DOHH2 (cell line): ENCODE data around the gene FAM78A.

Experiments used
- H3F3A ChIP-seq: fragments of 200-600 bp; sonication (generic), shearing (Covaris generic); 2 replicates; pipeline ENCODE4 v1.6.0; 2016; ENCODE audit warnings: antibody characterized with exemption, mild to moderate bottlenecking; ENCODE audit not compliant: control insufficient read depth, insufficient read depth
- H3K27ac ChIP-seq: fragments of 200-600 bp; sonication (generic); 2 replicates; pipeline ENCODE4 v1.5.1; 2014; ENCODE audit warnings: low read depth, mild to moderate bottlenecking, low read length, moderate library complexity
- H3K27me3 ChIP-seq: fragments of 200-600 bp; sonication (generic); 2 replicates; pipeline ENCODE4 v1.6.1; 2014; ENCODE audit warnings: mild to moderate bottlenecking, low read length, mixed read lengths; ENCODE audit not compliant: control insufficient read depth
- H3K36me3 ChIP-seq: fragments of 200-600 bp; sonication (generic); 2 replicates; pipeline ENCODE4 v1.6.1; 2014; ENCODE audit warnings: mild to moderate bottlenecking, low read length, moderate library complexity, mixed read lengths; ENCODE audit not compliant: control insufficient read depth
- H3K4me1 ChIP-seq: fragments of 200-600 bp; sonication (generic); 2 replicates; pipeline ENCODE4 v1.6.1; 2014; ENCODE audit warnings: mild to moderate bottlenecking, low read length, mixed read lengths; ENCODE audit not compliant: control insufficient read depth
- H3K4me2 ChIP-seq: fragments of 200-600 bp; sonication (generic); 2 replicates; pipeline ENCODE4 v1.6.0; 2014; ENCODE audit warnings: mild to moderate bottlenecking, low read length, moderate library complexity
- H3K4me3 ChIP-seq: fragments of 200-600 bp; sonication (generic); 2 replicates; pipeline ENCODE4 v1.5.1; 2014; ENCODE audit warnings: mild to moderate bottlenecking, low read length, mixed read lengths
- H3K79me2 ChIP-seq: fragments of 200-600 bp; sonication (generic); 2 replicates; pipeline ENCODE4 v1.6.1; 2014; ENCODE audit warnings: mild to moderate bottlenecking, low read length, mixed read lengths; ENCODE audit not compliant: control insufficient read depth
- H3K9me2 ChIP-seq: fragments of 200-600 bp; sonication (generic); replicated peaks from 2 replicates; pipeline ENCODE4 v1.6.1; 2014; ENCODE audit warnings: mild to moderate bottlenecking, low read length, mixed read lengths; ENCODE audit not compliant: control insufficient read depth
- H3K9me3 ChIP-seq: fragments of 200-600 bp; sonication (generic); 2 replicates; pipeline ENCODE4 v1.6.1; 2014; ENCODE audit warnings: antibody characterized with exemption, low read length, mixed read lengths; ENCODE audit not compliant: control insufficient read depth, insufficient read depth
- H4K20me1 ChIP-seq: fragments of 200-600 bp; sonication (generic); 2 replicates; pipeline ENCODE4 v1.6.0; 2014; ENCODE audit warnings: low read depth, mild to moderate bottlenecking, antibody characterized with exemption, low read length, moderate library complexity; ENCODE audit not compliant: control insufficient read depth, insufficient read depth
- CTCF ChIP-seq: fragments of 200-600 bp; sonication (generic); IDR thresholded peaks from one replicate; pipeline ENCODE4 v1.5.1; 2014; ENCODE audit warnings: antibody characterized with exemption, mild to moderate bottlenecking, low read depth, low read length; ENCODE audit not compliant: poor library complexity, severe bottlenecking
- EZH2phosphoT487 ChIP-seq: fragments of 200-600 bp; sonication (generic); IDR thresholded peaks from 2 replicates; pipeline ENCODE4 v1.6.1; 2017; ENCODE audit warnings: borderline replicate concordance, mild to moderate bottlenecking, antibody characterized with exemption, low read length, moderate library complexity, mixed read lengths

FAM78A gene

GRCh38 chr9:131298341-131298740 is 22.0 kb upstream of the FAM78A start:
- Histone ChIP-seq H3K36me3 (no peaks in the 10 kb centered on the region), H3F3A (no peaks in the 10 kb centered on the region), H3K27me3 (no peaks in the 10 kb centered on the region), H3K4me2 (no peak overlapping the region), H3K9me2 (no peaks in the 10 kb centered on the region), H3K4me3 (no peak overlapping the region), H3K79me2 (no peaks in the 10 kb centered on the region), H4K20me1 (no peaks in the 10 kb centered on the region), H3K27ac (no peak overlapping the region), H3K4me1 (0 out of 2 replicates have a peak, but pooled peaks cover 4% of the 10 kb centered on the region), H3K9me3 (no peaks in the 10 kb centered on the region)
- TF ChIP-seq EZH2phosphoT487 (no peak), CTCF (no peak)

GRCh38 chr9:131297903-131298302 is 21.6 kb upstream of the FAM78A start:
- H3K79me2 ChIP-seq = no peaks in the 10 kb centered on the region
- no peak overlapping the region for H3K4me2 ChIP-seq
- H3K4me1 ChIP-seq = 0 out of 2 replicates have a peak, but pooled peaks cover 4% of the 10 kb centered on the region
- H3K27ac ChIP-seq = no peak overlapping the region
- no peaks in the 10 kb centered on the region for H3K36me3 ChIP-seq
- H3K9me3 ChIP-seq = no peaks in the 10 kb centered on the region
- no peaks in the 10 kb centered on the region for H3F3A ChIP-seq
- H3K27me3 ChIP-seq = no peaks in the 10 kb centered on the region
- no peaks in the 10 kb centered on the region for H4K20me1 ChIP-seq
- no peak overlapping the region for H3K4me3 ChIP-seq
- TF ChIP-seq EZH2phosphoT487 (no peak), CTCF (no peak)
- H3K9me2 ChIP-seq = no peaks in the 10 kb centered on the region

GRCh38 chr9:131296906-131297500 is 20.7 kb upstream of the FAM78A start:
- Histone ChIP-seq H3K27me3 (no peaks in the 10 kb centered on the region), H3K4me2 (no peak overlapping the region), H4K20me1 (no peaks in the 10 kb centered on the region), H3F3A (no peaks in the 10 kb centered on the region), H3K36me3 (no peaks in the 10 kb centered on the region), H3K9me3 (no peaks in the 10 kb centered on the region), H3K4me1 (0 out of 2 replicates have a peak, but pooled peaks cover 4% of the 10 kb centered on the region), H3K27ac (no peak overlapping the region), H3K79me2 (no peaks in the 10 kb centered on the region), H3K9me2 (no peaks in the 10 kb centered on the region), H3K4me3 (no peak overlapping the region)
- no peak for TF ChIP-seq EZH2phosphoT487

GRCh38 chr9:131296460-131296859 is 20.1 kb upstream of the FAM78A start:
- no peaks in the 10 kb centered on the region for H3K9me3 ChIP-seq
- no peak overlapping the region for H3K4me3 ChIP-seq
- no peaks in the 10 kb centered on the region for H3K9me2 ChIP-seq
- no peak overlapping the region for H3K4me2 ChIP-seq
- no peaks in the 10 kb centered on the region for H4K20me1 ChIP-seq
- no peaks in the 10 kb centered on the region for H3K27me3 ChIP-seq
- H3F3A ChIP-seq = no peaks in the 10 kb centered on the region
- no peaks in the 10 kb centered on the region for H3K36me3 ChIP-seq
- no peaks in the 10 kb centered on the region for H3K79me2 ChIP-seq
- 0 out of 2 replicates have a peak, but pooled peaks cover 3% of the 10 kb centered on the region for H3K4me1 ChIP-seq
- H3K27ac ChIP-seq = no peak overlapping the region
- TF ChIP-seq CTCF (no peak), EZH2phosphoT487 (no peak)
